ENCODE data around the gene BCAS3.
"Not testable (repeated sequence)": the region's sequence is repeated elsewhere in the genome, so short reads cannot be mapped to it uniquely, and the experiment has no call there.

Gene BCAS3

DNA sequence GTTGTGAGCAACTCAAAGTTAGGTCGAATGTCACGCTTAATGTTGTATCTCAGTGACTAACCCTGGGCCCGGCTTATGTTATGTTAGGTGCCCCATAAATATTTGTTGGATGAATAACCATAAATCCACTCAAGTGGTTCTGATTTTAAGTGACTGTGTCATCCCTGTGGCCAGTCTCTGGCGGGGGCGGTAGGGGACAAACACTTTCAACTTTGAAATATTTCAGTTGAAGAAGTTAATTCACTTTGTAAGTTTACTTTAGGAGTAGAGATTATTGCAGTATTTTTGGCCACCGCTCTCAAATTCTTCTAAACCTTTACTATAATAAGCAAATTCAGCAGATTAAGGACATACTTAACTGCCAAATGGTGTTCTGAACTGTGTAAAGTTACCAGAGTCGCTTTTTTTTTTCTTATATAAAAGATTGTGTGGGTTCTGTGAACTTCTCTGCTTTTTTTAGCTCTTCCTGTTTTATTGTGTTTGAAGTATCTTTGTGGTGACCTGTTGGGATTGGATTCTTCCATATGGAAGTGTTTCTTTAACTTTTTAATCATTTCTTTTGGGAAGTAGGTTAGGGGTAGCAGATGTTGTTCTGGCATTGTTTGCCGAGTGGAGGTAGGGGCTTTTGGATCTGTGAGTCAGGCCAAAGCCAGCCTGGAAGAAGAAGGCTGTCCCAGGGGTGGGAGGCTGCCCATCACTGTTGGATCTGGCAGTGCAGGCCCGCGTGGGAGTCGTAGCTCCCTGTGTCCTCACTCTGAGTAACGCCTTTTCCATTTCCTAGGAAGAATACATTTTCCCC is 660.5 kb downstream of the BCAS3 start:
- no peak for DNase-seq (ENCODE audit: low read depth)

DNA sequence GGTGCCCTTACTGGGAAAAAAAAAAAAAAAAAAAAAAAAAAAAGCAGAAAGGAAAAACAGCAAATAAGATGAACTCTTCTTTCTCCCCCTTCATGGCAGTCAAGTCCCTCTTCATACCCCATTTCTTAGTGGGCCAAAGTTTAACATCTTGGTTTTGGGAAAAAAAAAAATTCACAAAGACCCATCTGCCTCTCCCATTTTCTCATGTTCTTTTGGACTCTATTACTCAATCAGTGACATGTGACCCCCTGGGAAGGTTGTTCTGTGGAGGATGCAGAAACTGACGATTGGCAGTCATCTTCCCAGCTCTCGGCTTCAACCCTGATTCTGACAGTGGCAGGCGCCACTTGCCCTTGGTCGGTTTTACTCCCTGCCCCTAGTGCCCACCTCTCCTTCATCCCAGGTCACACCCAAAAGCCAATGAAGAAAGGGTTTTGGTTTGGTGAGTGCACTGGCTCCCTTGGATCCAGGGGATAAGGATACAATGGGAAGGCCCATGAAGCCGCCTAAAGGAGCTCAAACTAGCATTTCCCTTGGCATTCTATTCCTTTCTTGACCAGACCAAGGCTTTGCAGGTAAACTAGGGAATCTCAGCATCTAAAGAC is 661.3 kb downstream of the BCAS3 start:
- DNase-seq (ENCODE audit: low read depth), result no peak

DNA sequence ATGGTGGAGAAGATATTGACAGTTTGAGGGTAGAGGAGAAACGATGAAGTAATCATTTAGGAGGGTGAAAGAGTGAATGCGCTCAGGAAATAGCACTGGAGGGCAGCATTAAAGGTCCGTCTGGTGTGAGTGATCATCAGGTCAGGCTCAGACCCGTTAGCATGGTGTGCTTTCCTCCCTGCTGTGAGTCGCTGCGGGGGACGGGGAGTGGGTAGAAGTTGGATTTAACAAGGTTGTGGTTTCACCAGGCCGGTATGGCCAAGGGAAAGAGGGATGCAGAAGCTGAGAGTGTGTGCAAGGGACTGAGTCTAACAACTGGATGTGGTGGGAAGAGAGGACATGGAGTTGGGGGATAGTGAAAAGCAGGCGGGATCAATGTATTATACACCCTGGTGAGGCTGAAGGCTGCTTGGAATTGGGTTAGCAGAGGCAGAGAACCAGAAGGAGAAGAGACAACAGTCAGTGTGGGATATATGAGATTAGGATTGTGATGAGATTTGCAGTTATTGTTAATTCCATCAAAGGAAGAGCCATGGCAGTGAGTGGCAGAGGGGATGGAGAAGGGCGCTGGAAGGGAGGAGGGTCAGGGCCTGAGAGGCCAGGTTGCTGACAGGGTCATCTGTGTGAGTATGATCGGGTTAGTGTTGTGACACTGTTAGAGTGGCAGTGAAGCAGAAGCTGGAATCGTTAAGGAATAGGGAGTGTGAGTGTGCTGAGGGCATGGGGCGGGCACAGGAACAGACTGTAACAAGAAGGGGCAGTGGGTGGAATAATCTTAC is 663.0 kb downstream of the BCAS3 start:
- no peak for DNase-seq (ENCODE audit: low read depth)

DNA sequence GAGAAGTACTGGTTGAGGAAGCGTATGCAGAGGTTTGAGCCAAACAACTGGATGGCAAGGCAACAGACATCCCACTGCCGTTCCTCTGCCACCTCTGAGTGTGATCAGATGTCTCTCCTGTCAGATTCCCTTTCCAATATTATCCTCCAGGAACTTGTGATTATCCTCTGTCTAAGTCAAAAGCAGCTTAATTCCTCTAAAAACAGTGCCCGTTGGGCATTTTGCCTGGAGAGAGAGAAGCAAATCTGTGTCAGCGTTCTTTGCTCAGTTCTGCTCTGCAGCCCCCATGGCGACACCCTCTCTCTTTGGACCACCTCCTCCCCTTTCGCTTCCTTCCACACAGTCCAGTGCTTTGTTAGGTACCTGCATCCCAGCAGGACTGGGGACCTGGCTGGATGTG is 665.9 kb downstream of the BCAS3 start:
- no peak for DNase-seq (ENCODE audit: low read depth)

GRCh38 chr17:61345061-61345460 is 667.4 kb downstream of the BCAS3 start:
- no peak for DNase-seq (ENCODE audit: low read depth)

DNA sequence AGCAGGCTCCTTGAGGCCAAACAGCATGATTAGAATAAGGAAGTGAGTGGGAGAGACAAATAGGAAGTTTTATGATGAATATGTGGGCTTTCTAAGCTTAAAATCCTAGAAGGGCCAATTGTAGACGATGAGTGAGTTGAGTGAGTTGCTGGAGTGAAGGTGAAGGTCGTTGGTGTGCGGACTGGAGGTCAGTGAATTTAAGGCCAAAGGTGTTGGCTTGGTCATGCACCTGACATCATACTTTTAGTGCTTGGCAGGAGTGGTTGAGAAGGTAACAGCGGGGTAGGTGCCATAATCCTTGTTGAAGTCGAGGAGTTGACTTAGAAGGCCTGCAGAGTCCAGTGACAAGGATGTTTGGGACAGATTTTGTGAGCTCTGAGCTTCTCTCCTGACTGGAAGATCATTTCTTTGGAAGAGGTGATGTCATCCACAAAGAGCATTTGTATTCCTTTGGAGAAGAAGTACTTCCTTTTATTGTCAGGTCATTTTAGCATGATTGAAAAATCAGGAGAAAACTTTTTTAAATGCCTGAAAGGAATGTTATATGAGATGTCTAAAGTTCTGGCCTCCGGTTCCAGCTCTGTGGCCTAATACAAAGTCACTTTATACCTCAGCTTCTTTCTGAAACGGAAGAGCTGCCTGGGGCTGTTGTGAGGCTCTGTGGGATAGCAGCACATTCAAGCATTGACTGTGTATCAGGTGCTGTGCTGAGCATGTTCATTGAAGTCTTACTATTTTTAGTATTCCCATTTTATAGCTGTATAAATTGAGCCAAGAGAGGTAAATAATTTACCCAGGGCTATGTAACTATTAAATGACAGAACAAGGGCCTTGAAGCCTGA is 668.4 kb downstream of the BCAS3 start:
- DNase-seq (ENCODE audit: low read depth), result no peak

- no peak for DNase-seq (ENCODE audit: low read depth)
Measured at GRCh38 chr17:61349350-61349749, 671.7 kb downstream of the BCAS3 start.

- no peak for DNase-seq (ENCODE audit: low read depth)
Measured at GRCh38 chr17:61351745-61352407, 674.2 kb downstream of the BCAS3 start.

DNA sequence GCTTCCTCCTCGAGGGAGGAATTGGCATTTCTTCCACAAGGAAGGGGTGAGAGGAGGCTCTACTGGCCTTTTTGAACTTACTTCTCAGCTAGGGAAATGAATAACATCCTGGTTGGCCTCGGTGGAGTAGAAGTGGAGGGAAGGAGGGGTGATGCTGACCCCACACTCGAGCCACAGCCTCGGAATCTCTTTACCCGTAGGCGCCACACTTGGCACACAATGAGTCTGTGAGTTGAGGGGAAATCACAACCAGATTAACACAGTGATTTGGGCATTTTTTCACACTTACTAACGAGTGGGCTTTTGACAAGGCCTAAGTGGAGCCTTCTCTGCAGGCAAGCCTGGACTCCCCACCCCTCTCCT is 674.7 kb downstream of the BCAS3 start:
- no peak for DNase-seq (ENCODE audit: low read depth)

DNA sequence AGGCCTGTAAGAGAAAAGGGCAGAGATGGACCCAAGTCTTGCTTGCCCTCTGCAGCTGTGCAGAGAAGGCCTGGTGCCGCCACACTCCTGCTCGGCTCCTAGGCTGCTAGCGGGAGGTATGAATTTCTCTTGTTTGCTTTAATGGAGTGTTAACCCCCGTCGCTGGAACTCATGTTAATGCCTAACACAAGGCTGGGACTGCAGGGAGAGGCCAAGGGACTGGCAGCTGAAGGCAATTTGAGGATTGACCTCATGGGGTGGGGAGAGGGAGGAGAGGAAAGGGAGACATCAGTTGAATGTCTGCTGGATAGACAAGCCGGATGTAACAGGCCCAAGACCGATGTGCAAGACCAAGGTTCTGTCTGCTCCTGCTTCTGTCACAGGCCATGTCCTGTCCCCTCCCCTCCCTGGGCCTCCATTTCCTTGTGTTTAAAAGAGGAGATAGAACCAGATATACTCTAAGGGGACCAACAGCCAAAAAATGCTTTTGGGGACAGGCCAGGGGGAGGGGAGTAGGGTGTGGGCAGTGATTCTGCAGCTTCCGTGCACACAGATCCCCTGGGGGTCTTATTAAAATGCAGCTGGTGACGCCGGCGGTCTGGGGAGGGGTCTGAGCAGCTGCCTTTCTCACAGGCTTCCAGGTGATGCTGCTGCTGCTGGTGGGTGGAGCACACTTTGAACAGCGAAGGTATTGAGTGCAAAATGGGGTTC is 675.3 kb downstream of the BCAS3 start:
- DNase-seq (ENCODE audit: low read depth), result no peak

- DNase-seq (ENCODE audit: low read depth), result no peak
Measured at GRCh38 chr17:61353615-61354014, 676.0 kb downstream of the BCAS3 start.

DNA sequence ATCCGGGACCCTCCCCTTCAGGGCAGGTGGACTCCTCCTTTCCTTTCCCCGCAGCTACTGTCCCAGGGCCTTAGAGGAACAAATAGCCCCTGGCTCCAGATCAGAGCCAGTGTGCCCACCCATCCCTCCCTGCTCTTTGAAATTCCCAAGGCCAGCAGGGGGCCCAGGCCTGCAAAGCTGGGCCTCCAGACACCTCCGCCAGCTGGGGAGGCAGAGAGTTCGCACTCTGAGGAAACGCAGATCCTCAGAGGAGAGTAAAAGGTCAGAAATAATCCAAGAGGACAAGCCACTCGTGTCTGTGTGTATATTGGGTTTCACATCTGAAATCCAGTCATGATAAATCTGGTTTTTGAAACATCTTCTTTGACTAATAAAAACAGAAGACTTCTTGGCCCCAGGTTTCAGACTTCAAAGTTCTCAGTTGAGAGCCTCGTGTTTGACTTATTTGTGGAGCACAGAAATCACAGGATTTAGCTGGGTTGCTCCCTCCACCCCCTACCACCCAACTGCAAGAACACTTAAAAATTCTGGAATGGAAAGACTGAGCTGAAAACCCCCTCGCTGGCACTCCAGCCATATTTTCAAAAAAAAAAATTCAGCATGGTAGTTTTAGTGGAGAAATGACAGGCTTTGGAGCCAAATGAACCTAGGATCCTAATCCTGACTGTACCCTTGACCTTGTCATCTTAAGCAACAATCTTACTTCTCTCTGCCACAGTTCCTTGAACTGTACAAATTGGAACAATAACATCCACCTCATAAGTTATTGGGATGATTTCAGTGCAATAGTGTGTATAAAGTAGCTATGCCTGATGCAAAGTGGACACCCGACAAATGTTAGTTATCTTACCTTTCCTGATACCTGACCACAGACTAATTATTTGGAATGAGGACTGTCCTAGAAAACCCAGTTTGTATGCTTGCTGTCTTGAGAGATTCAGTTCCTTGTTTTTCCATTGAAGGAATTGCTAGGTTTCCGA is 677.5 kb downstream of the BCAS3 start:
- no peak for DNase-seq (ENCODE audit: low read depth)

DNA sequence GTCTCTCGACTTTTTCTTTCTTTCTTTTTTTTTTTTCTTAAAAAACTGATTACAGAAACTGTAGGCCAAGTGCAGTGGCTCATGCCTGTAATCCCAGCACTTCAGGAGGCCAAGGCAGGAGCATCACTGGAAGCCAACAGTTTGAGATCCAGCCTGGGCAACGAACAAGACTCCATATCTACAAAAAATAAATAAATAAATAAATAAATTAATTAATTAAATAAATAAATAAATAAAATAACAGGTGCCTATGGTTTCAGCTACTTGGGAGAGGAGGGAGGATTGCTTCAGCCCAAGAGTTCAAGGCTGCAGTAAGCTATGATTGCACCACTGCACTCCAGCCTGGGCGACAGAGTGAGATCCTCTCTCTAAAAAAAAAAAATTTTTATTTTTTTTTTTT is 679.4 kb downstream of the BCAS3 start:
- not testable (repeated sequence) for DNase-seq (ENCODE audit: low read depth)

- DNase-seq (ENCODE audit: low read depth), result not testable (repeated sequence)
Measured at GRCh38 chr17:61359513-61359912, 681.9 kb downstream of the BCAS3 start.

DNA sequence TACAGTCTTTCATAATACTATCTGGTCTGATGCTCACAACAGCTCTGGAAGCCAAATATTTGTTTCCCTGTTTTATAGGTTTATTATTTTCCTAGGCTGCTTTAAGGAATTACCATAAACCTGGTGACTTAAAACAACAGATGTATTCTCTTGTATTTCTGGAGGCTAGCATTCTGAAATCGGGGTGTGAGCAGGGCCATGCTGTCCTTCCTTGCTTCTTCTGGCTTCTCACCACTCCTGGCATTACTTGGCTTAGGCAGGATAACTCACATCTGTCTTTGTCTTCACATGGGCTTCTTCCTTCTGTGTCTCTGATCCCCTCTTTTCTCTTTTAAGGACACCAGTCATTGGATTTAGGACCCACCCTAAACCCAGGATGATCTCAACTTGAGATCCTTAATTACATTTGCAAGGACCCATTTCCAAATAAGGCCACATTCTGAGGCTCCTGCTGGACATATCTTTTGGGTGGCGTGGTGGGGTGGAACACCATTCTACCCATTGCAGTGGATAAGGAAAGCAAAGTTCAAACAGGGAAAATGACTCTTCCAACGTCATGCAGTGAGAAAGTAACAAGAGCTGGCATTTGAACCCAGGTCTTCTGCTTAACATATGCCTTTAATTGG is 682.8 kb downstream of the BCAS3 start:
- no peak for DNase-seq (ENCODE audit: low read depth)

GRCh38 chr17:61361084-61361483 is 683.4 kb downstream of the BCAS3 start:
- DNase-seq (ENCODE audit: low read depth), result no peak

GRCh38 chr17:61362396-61362795 is 684.7 kb downstream of the BCAS3 start:
- no peak for DNase-seq (ENCODE audit: low read depth)

DNA sequence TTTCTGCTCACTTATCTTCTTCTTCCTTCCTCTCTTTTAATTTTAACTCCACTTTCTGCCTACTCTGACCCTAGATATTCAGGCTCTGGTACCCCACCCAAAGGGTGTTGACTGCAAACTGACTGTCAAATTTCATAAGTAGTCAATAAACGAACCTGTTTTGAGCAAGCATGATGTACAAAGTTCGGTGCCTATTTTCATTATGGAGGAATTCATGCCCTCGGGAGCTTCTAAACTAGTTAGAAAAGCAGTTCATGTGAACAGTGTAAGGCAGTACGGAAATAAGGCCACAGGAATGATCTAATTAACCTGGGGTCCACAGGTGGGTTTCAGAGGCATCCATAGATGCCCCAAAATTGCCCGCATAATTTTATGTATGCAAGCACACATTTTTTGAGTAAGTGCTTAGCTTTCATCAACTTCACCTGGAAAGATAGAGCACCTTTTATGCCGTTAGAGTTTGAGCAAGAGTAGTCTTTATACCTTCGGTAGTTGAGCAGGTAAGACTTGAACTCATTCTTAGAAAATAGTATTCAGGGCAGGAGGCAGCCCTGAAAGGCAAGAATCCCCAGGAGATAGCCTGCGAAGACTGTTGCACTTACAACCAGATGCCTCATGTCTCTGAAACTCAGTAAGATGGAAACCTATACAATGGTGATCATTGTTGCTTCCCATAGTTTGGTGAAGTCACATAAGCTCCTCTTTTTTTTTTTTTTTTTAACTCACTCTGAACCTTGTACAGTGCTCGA is 685.4 kb downstream of the BCAS3 start:
- no peak for DNase-seq (ENCODE audit: low read depth)

Data from activated gamma-delta T cell treated with anti-CD3 and anti-CD28 coated beads, Interleukin-2, amount 50 U/mL, for 16 hours (primary cell).